Measurements from ENCODE around the gene GRIN3A. TPM values are rescaled to one million over a fixed set of nuclear protein-coding genes. Genes with fewer than 3 reads are reported as not detected.
A peak's percentile ranks its signal among the peaks of the same experiment; 100 is the strongest.

Gene GRIN3A
- total RNA-seq, 2 donors from 2014 or later = not detected

GRCh38 chr9:101639311-101639710 lies 99.1 kb downstream of the GRIN3A start:
- no peak overlapping the region for H3K9ac ChIP-seq (ENCODE audit: extremely low read depth, low read length, poor library complexity, severe bottlenecking)
- H3K4me1 Mint-ChIP-seq = no peaks in the 10 kb centered on the region
- WGBS, 2 experiments (ENCODE audit: insufficient coverage in 1 of 2, insufficient read length in 1 of 2) = 100% methylated on average over 1 of the region's 1 CpG; no CpG with 5 or more reads in 1 of the 2 experiments

GRCh38 chr9:101636247-101636646 lies 102.2 kb downstream of the GRIN3A start:
- Histone ChIP-seq H3K9me3 (ENCODE audit: control insufficient read depth, low read length) (peaks cover 6% of the 10 kb centered on the region), H3K36me3 (ENCODE audit: control insufficient read depth, insufficient read depth, low read length) (no peaks in the 10 kb centered on the region), H3K4me1 (ENCODE audit: control insufficient read depth, insufficient read depth, low read length) (no peaks in the 10 kb centered on the region), H3K4me3 (ENCODE audit: low read length) (no peak overlapping the region), H3K9ac (ENCODE audit: extremely low read depth, low read length, poor library complexity, severe bottlenecking) (no peak overlapping the region), H3K27me3 (ENCODE audit: control insufficient read depth, insufficient read depth, low read length, poor library complexity, severe bottlenecking) (no peaks in the 10 kb centered on the region), H3K27ac (ENCODE audit: low read depth, low read length) (no peak overlapping the region)
- peaks cover 3% of the 10 kb centered on the region for H3K9me3 Mint-ChIP-seq
- no peak overlapping the region for H3K4me3 Mint-ChIP-seq
- no peaks in the 10 kb centered on the region for H3K36me3 Mint-ChIP-seq (ENCODE audit: low read depth)
- 58 to 71% methylated on average over 2 of the region's 3 CpGs for WGBS, 2 experiments (ENCODE audit: insufficient coverage in 1 of 2, insufficient read length in 1 of 2)
- no peaks in the 10 kb centered on the region for H3K4me1 Mint-ChIP-seq
- no peak for TF ChIP-seq CTCF (conservative IDR thresholded peaks at IDR 0.05)
- no peak overlapping the region for H3K27ac Mint-ChIP-seq
- H3K27me3 Mint-ChIP-seq (ENCODE audit: insufficient read depth) = no peaks in the 10 kb centered on the region
- no peak for DNase-seq

More at GRCh38 chr9:101639311-101639710, 99.1 kb downstream of the GRIN3A start:
- H3K9me3 ChIP-seq (ENCODE audit: control insufficient read depth, low read length) = peaks cover 20% of the 10 kb centered on the region
- peaks cover 5% of the 10 kb centered on the region for H3K9me3 Mint-ChIP-seq
- no peaks in the 10 kb centered on the region for H3K36me3 Mint-ChIP-seq (ENCODE audit: low read depth)
- H3K4me1 ChIP-seq (ENCODE audit: control insufficient read depth, insufficient read depth, low read length) = no peaks in the 10 kb centered on the region
- no peaks in the 10 kb centered on the region for H3K27me3 Mint-ChIP-seq (ENCODE audit: insufficient read depth)
- H3K36me3 ChIP-seq (ENCODE audit: control insufficient read depth, insufficient read depth, low read length) = no peaks in the 10 kb centered on the region
- no peak for DNase-seq
- H3K4me3 ChIP-seq (ENCODE audit: low read length) = no peak overlapping the region
- no peak overlapping the region for H3K4me3 Mint-ChIP-seq
- no peak overlapping the region for H3K27ac Mint-ChIP-seq
- no peaks in the 10 kb centered on the region for H3K27me3 ChIP-seq (ENCODE audit: control insufficient read depth, insufficient read depth, low read length, poor library complexity, severe bottlenecking)
- H3K27ac ChIP-seq (ENCODE audit: low read depth, low read length) = no peak overlapping the region
- no peak for TF ChIP-seq CTCF (conservative IDR thresholded peaks at IDR 0.05)

- no peaks in the 10 kb centered on the region for H3K36me3 Mint-ChIP-seq (ENCODE audit: low read depth)
- H3K9ac ChIP-seq (ENCODE audit: extremely low read depth, low read length, poor library complexity, severe bottlenecking) = no peak overlapping the region
- WGBS, 2 experiments (ENCODE audit: insufficient coverage in 1 of 2, insufficient read length in 1 of 2) = 82% methylated on average over 1 of the region's 1 CpG; no CpG with 5 or more reads in 1 of the 2 experiments
- H3K4me1 ChIP-seq (ENCODE audit: control insufficient read depth, insufficient read depth, low read length) = no peaks in the 10 kb centered on the region
- H3K9me3 ChIP-seq (ENCODE audit: control insufficient read depth, low read length) = peaks cover 1% of the 10 kb centered on the region
- DNase-seq = no peak
- no peak overlapping the region for H3K4me3 ChIP-seq (ENCODE audit: low read length)
- H3K4me3 Mint-ChIP-seq = no peak overlapping the region
- peaks cover 2% of the 10 kb centered on the region for H3K4me1 Mint-ChIP-seq
- H3K27ac ChIP-seq (ENCODE audit: low read depth, low read length) = no peak overlapping the region
- no peaks in the 10 kb centered on the region for H3K36me3 ChIP-seq (ENCODE audit: control insufficient read depth, insufficient read depth, low read length)
- H3K27ac Mint-ChIP-seq = no peak overlapping the region
- TF ChIP-seq CTCF (conservative IDR thresholded peaks at IDR 0.05) = peak; percentile 44
- H3K27me3 ChIP-seq (ENCODE audit: control insufficient read depth, insufficient read depth, low read length, poor library complexity, severe bottlenecking) = no peaks in the 10 kb centered on the region
- no peaks in the 10 kb centered on the region for H3K9me3 Mint-ChIP-seq
- H3K27me3 Mint-ChIP-seq (ENCODE audit: insufficient read depth) = no peaks in the 10 kb centered on the region
Observed at GRCh38 chr9:101635473-101635872, 103.0 kb downstream of the GRIN3A start.
